ENCODE measurements around the gene AICDA.
"Not testable (repeated sequence)": the region's sequence is repeated elsewhere in the genome, so short reads cannot be mapped to it uniquely, and the experiment has no call there.

- TF ChIP-seq CTCF (IDR thresholded peaks at IDR 0.05), result peak; percentile 4
- TF ChIP-seq EZH2phosphoT487 (IDR thresholded peaks at IDR 0.05), result not testable (repeated sequence)
Observed at GRCh38 chr12:8584478-8584877, 28.2 kb downstream of the AICDA start.
